ENCODE measurements around the gene COQ7.

Gene COQ7

GRCh38 chr16:19086322-19087199 lies 19.1 kb downstream of the COQ7 start:
- peak; percentile 47 for DNase-seq (ENCODE audit: low read depth)

GRCh38 chr16:19088341-19088916 lies 21.0 kb downstream of the COQ7 start:
- no peak for DNase-seq (ENCODE audit: low read depth)

GRCh38 chr16:19089410-19089955 lies 22.1 kb downstream of the COQ7 start:
- no peak for DNase-seq (ENCODE audit: low read depth)

- no peak for DNase-seq (ENCODE audit: low read depth)
These were observed 23.5 kb downstream of the COQ7 start for GRCh38 chr16:19090916-19091315.

GRCh38 chr16:19092653-19093410 lies 25.4 kb downstream of the COQ7 start:
- no peak for DNase-seq (ENCODE audit: low read depth)

GRCh38 chr16:19093631-19094541 lies 26.5 kb downstream of the COQ7 start:
- DNase-seq (ENCODE audit: low read depth) = no peak

- no peak for DNase-seq (ENCODE audit: low read depth)
These were observed 27.3 kb downstream of the COQ7 start for GRCh38 chr16:19094542-19095365.

- no peak for DNase-seq (ENCODE audit: low read depth)
These were observed 28.2 kb downstream of the COQ7 start for GRCh38 chr16:19095654-19096053.

GRCh38 chr16:19098173-19098572 lies 30.8 kb downstream of the COQ7 start:
- DNase-seq (ENCODE audit: low read depth) = no peak

- DNase-seq (ENCODE audit: low read depth) = no peak
These were observed 34.9 kb downstream of the COQ7 start for GRCh38 chr16:19102187-19102872.

- no peak for DNase-seq (ENCODE audit: low read depth)
These were observed 37.2 kb downstream of the COQ7 start for GRCh38 chr16:19104607-19105006.

- DNase-seq (ENCODE audit: low read depth) = no peak
These were observed 37.7 kb downstream of the COQ7 start for GRCh38 chr16:19105131-19105530.

GRCh38 chr16:19105891-19106624 lies 38.6 kb downstream of the COQ7 start:
- DNase-seq (ENCODE audit: low read depth) = no peak

- no peak for DNase-seq (ENCODE audit: low read depth)
These were observed 39.2 kb downstream of the COQ7 start for GRCh38 chr16:19106625-19107020.

- DNase-seq (ENCODE audit: low read depth) = no peak
These were observed 41.2 kb downstream of the COQ7 start for GRCh38 chr16:19108409-19109287.

- DNase-seq (ENCODE audit: low read depth) = no peak
These were observed 41.9 kb downstream of the COQ7 start for GRCh38 chr16:19109288-19109664.

- no peak for DNase-seq (ENCODE audit: low read depth)
These were observed 43.3 kb downstream of the COQ7 start for GRCh38 chr16:19110537-19111360.

- DNase-seq (ENCODE audit: low read depth) = no peak
These were observed 44.6 kb downstream of the COQ7 start for GRCh38 chr16:19112099-19112407.
